B cell (primary cell): ENCODE data around the gene ANO9. TPM values are rescaled to one million over a fixed set of nuclear protein-coding genes. Genes with fewer than 3 reads are reported as not detected.

ENCODE experiments used
- ATAC-seq: fragments of 200-7000 bp; cut with Tn5 transposase; one replicate; pipeline ENCODE4 v1.10.0; 2021; ENCODE audit warnings: low read depth, mild to moderate bottlenecking, moderate number of reproducible peaks, moderate library complexity
- CTCF ChIA-PET: fragments of 350-600 bp; sonication (Branson Sonifier 250); formaldehyde crosslinking; loops from one replicate; lab custom pipeline; 2021; ENCODE audit warnings: antibody characterized with exemption, inconsistent platforms; lab: Charles Lee
- POLR2A ChIA-PET: fragments of 350-600 bp; sonication (Branson Sonifier 250); formaldehyde crosslinking; loops from one replicate; lab custom pipeline; 2021; ENCODE audit warnings: antibody characterized with exemption; lab: Charles Lee
- DNase-seq: peaks from one replicate; pipeline ENCODE4 v3.0.0; 2013
- H2AFZ ChIP-seq: 2 replicates; pipeline ENCODE4 v1.6.1; 2012; ENCODE audit warnings: mild to moderate bottlenecking, low read depth, low read length; ENCODE audit not compliant: insufficient read depth, poor library complexity, severe bottlenecking
- H3K27ac ChIP-seq, 2 donors: 1 replicate in 1 of 2; 2 replicates in 1 of 2; pipeline ENCODE4 v1.5.1; 2012 to 2013; ENCODE audit warnings: low read length in 2 of 2, mild to moderate bottlenecking in 2 of 2, moderate library complexity in 1 of 2
- H3K27me3 ChIP-seq, 4 experiments: fragments of 200-600 bp in 1 of 4; sonication (generic) in 1 of 4; replicated peaks in 1 of 4; 1 replicate in 2 of 4; 2 replicates in 2 of 4; pipeline versions ENCODE4 v1.6.1 to v1.7.0; 2013 to 2016; ENCODE audit warnings: low read length in 3 of 4, mild to moderate bottlenecking in 2 of 4, mixed read lengths in 1 of 4, moderate library complexity in 1 of 4; ENCODE audit not compliant: insufficient read depth in 4 of 4, control insufficient read depth in 3 of 4; ENCODE audit errors: control extremely low read depth in 1 of 4
- H3K36me3 ChIP-seq, 2 experiments: replicated peaks in 1 of 2; 1 replicate in 1 of 2; 2 replicates in 1 of 2; pipeline versions ENCODE4 v1.6.1 to v1.7.1; 2013; ENCODE audit warnings: low read length in 1 of 2; ENCODE audit not compliant: insufficient read depth in 2 of 2, control insufficient read depth in 1 of 2; ENCODE audit errors: control extremely low read depth in 1 of 2, extremely low read depth in 1 of 2
- H3K4me1 ChIP-seq, 2 donors: fragments of 200-600 bp in 1 of 2; sonication (generic) in 1 of 2; 1 replicate in 1 of 2; 2 replicates in 1 of 2; pipeline versions ENCODE4 v1.5.1 to v1.6.1; 2013 to 2017; ENCODE audit warnings: low read length in 2 of 2; ENCODE audit not compliant: control insufficient read depth in 2 of 2, insufficient read depth in 2 of 2
- H3K4me2 ChIP-seq: replicated peaks from 2 replicates; pipeline ENCODE3; 2012; ENCODE audit warnings: mild to moderate bottlenecking, low read depth, low read length; ENCODE audit not compliant: poor library complexity, severe bottlenecking
- H3K4me3 ChIP-seq, 5 experiments: fragments of 200-600 bp in 1 of 5; sonication (generic) in 1 of 5; 1 replicate in 3 of 5; 2 replicates in 2 of 5; pipeline versions ENCODE4 v1.5.1 to v1.7.0; 2011 to 2016; ENCODE audit warnings: low read length in 4 of 5, mild to moderate bottlenecking in 4 of 5, low read depth in 2 of 5, control low read depth in 1 of 5, moderate library complexity in 1 of 5; ENCODE audit not compliant: insufficient read depth in 1 of 5; ENCODE audit errors: control extremely low read depth in 1 of 5, extremely low read depth in 1 of 5
- H3K79me2 ChIP-seq: fragments of 200-600 bp; sonication (generic); one replicate; pipeline ENCODE4 v1.6.0; 2016; ENCODE audit warnings: low read length; ENCODE audit not compliant: control insufficient read depth, insufficient read depth
- H3K9ac ChIP-seq: fragments of 200-600 bp; sonication (generic); 2 replicates; pipeline ENCODE4 v1.6.1; 2017; ENCODE audit warnings: mild to moderate bottlenecking, low read length, moderate library complexity
- H3K9me3 ChIP-seq, 3 donors: one replicate each; pipeline versions ENCODE4 v1.6.1 to v1.7.1; 2013; ENCODE audit warnings: low read length in 2 of 3; ENCODE audit not compliant: control insufficient read depth in 2 of 3, insufficient read depth in 1 of 3; ENCODE audit errors: control extremely low read depth in 1 of 3
- H4K20me1 ChIP-seq: 2 replicates; pipeline ENCODE4 v1.6.0; 2012; ENCODE audit warnings: mild to moderate bottlenecking, low read length; ENCODE audit not compliant: insufficient read depth, control insufficient read depth, poor library complexity, severe bottlenecking
- H3K27ac Mint-ChIP-seq: one replicate; pipeline ENCODE4 v1.8.0; 2021; ENCODE audit warnings: mixed read lengths
- H3K27me3 Mint-ChIP-seq: one replicate; pipeline ENCODE4 v1.8.0; 2021; ENCODE audit warnings: mixed read lengths
- H3K4me1 Mint-ChIP-seq: one replicate; pipeline ENCODE4 v1.8.0; 2021; ENCODE audit warnings: mixed read lengths
- H3K4me3 Mint-ChIP-seq: one replicate; pipeline ENCODE4 v1.8.0; 2021; ENCODE audit warnings: mixed read lengths
- H3K9me3 Mint-ChIP-seq: one replicate; pipeline ENCODE4 v1.8.0; 2022; ENCODE audit warnings: mixed read lengths; ENCODE audit not compliant: insufficient read depth
- CTCF ChIP-seq: fragments of 200-600 bp; IDR thresholded peaks from one replicate; pipeline ENCODE4 v1.8.0; 2022; ENCODE audit warnings: antibody characterized with exemption, mild to moderate bottlenecking
- EZH2 ChIP-seq: IDR thresholded peaks from 2 replicates; pipeline ENCODE4 v1.6.1; 2012; ENCODE audit warnings: borderline replicate concordance, low read depth, mild to moderate bottlenecking, moderate library complexity, low read length; ENCODE audit not compliant: insufficient read depth, poor library complexity, severe bottlenecking
- WGBS: methylation state at CpG from one replicate; pipeline ENCODE4 v1.1.5; 2013; ENCODE audit warnings: missing lambda C conversion rate; ENCODE audit not compliant: insufficient coverage; 5-methylcytosine and 5-hydroxymethylcytosine counted together
- intact Hi-C: fragments of 100-400 bp; cut with micrococcal nuclease; formaldehyde crosslinking; loops from one replicate; pipeline ENCODE4 v1.10.0; 2022
- polyA plus RNA-seq: library from polyadenylated mRNA; depleted of rRNA; stranded (reverse); fragments of >200 nt; gene quantifications from 2 replicates; pipeline ENCODE4 v1.2.3, GENCODE V29; 2012
- total RNA-seq, 2 donors: library from RNA; stranded (reverse); fragments of 120-200 nt in 1 of 2; gene quantifications; 1 replicate in 1 of 2; 2 replicates in 1 of 2; pipeline versions ENCODE4 v1.2.3 to v1.2.4, GENCODE V29; 2013 to 2022

Gene ANO9
- total and polyA plus RNA-seq, 2 donors (not counting 1 experiment from before 2014, with no cell fraction given): 62.0 to 107 TPM

GRCh38 chr11:431921-432320 is 9.9 kb downstream of the ANO9 start:
- Histone ChIP-seq H2AFZ (no peak overlapping the region), H3K36me3 (no peaks in the 10 kb centered on the region), H3K27ac (no peak overlapping the region), H3K79me2 (no peaks in the 10 kb centered on the region), H3K9me3 (no peaks in the 10 kb centered on the region), H3K4me1 (no peaks in the 10 kb centered on the region), H3K27me3 (no peaks in the 10 kb centered on the region), H3K4me2 (no peak overlapping the region), H3K4me3 (no peak overlapping the region), H3K9ac (no peak overlapping the region), H4K20me1 (no peaks in the 10 kb centered on the region)
- ChIA-PET CTCF (no interaction called here), POLR2A (no interaction called here)
- Mint-ChIP-seq H3K4me1 (no peaks in the 10 kb centered on the region), H3K9me3 (no peaks in the 10 kb centered on the region), H3K27ac (no peak overlapping the region), H3K4me3 (no peak overlapping the region), H3K27me3 (no peaks in the 10 kb centered on the region)
- DNase-seq (no peak), ATAC-seq (no peak)
- intact Hi-C loops: no loop called here
- WGBS: 97% methylated on average over 13 of the region's 13 CpGs
- TF ChIP-seq CTCF: no peak
- TF ChIP-seq EZH2: no peak

- peaks cover 0 to 6% (median 0%) of the 10 kb centered on the region in 3 donors for H3K9me3 ChIP-seq
- no peak overlapping the region for H3K4me3 Mint-ChIP-seq
- CTCF ChIA-PET: no interaction called here
Observed at GRCh38 chr11:429931-430456, 11.8 kb downstream of the ANO9 start.

More at GRCh38 chr11:429931-430456, 11.8 kb downstream of the ANO9 start:
- H3K27me3 ChIP-seq: no peaks in the 10 kb centered on the region
- H3K27ac ChIP-seq: no peak overlapping the region
- H2AFZ ChIP-seq: no peak overlapping the region
- no peak for DNase-seq
- WGBS: 90% methylated on average over 24 of the region's 25 CpGs
- H4K20me1 ChIP-seq: no peaks in the 10 kb centered on the region
- Mint-ChIP-seq H3K27ac (no peak overlapping the region), H3K27me3 (no peaks in the 10 kb centered on the region), H3K9me3 (no peaks in the 10 kb centered on the region), H3K4me1 (no peaks in the 10 kb centered on the region)
- no peaks in the 10 kb centered on the region for H3K36me3 ChIP-seq
- H3K79me2 ChIP-seq: no peaks in the 10 kb centered on the region
- no peak overlapping the region for H3K9ac ChIP-seq
- no peak overlapping the region for H3K4me2 ChIP-seq
- POLR2A ChIA-PET: no interaction called here
- ATAC-seq: no peak
- no peaks in the 10 kb centered on the region for H3K4me1 ChIP-seq
- H3K4me3 ChIP-seq: no peak overlapping the region
- intact Hi-C loops: no loop called here
- TF ChIP-seq CTCF (no peak), EZH2 (no peak)
